GM12864 (cell line): ENCODE data around the gene DEPP1.

Source experiments
- DNase-seq: peaks from one replicate; pipeline ENCODE4 v3.0.0-alpha.2; 2011; ENCODE audit warnings: low read depth
- H3K4me3 ChIP-seq: 2 replicates; pipeline ENCODE4 v1.5.1; 2011; ENCODE audit warnings: mild to moderate bottlenecking, low read depth, low read length, control low read depth
- CTCF ChIP-seq: IDR thresholded peaks from 2 replicates; pipeline ENCODE4 v1.5.1; 2011; ENCODE audit warnings: low read depth, mild to moderate bottlenecking, moderate library complexity, low read length, control low read depth, inconsistent platforms; ENCODE audit errors: missing control alignments

The DEPP1 gene

GRCh38 chr10:44966129-44966815, 12.3 kb downstream of the DEPP1 start:
- no peak overlapping the region; the same call in 1 of the 2 replicates for H3K4me3 ChIP-seq
- TF ChIP-seq CTCF = no peak
- no peak for DNase-seq

- no peak for DNase-seq
- H3K4me3 ChIP-seq = no peak overlapping the region
- no peak for TF ChIP-seq CTCF
These were observed 12.9 kb downstream of the DEPP1 start for GRCh38 chr10:44965651-44966097.

- H3K4me3 ChIP-seq = no peak overlapping the region
- TF ChIP-seq CTCF = no peak
- no peak for DNase-seq
These were observed 13.5 kb downstream of the DEPP1 start for GRCh38 chr10:44965104-44965503.

- DNase-seq = no peak
- TF ChIP-seq CTCF = no peak
- peak overlapping the region; percentile 13 for H3K4me3 ChIP-seq
These were observed 14.6 kb downstream of the DEPP1 start for GRCh38 chr10:44963772-44964633.

- no peak for DNase-seq
- no peak overlapping the region; the same call in 1 of the 2 replicates for H3K4me3 ChIP-seq
- peak; percentile 41 for TF ChIP-seq CTCF
These were observed 15.5 kb downstream of the DEPP1 start for GRCh38 chr10:44962870-44963738.

- DNase-seq = no peak
- no peak overlapping the region for H3K4me3 ChIP-seq
- no peak for TF ChIP-seq CTCF
These were observed 16.5 kb downstream of the DEPP1 start for GRCh38 chr10:44961931-44962750.
